ENCODE measurements around the gene SLC35F5. TPM values are rescaled to one million over a fixed set of nuclear protein-coding genes. Genes with fewer than 3 reads are reported as not detected.
A peak's percentile ranks its signal among the peaks of the same experiment; 100 is the strongest.
"Not testable (repeated sequence)": the region's sequence is repeated elsewhere in the genome, so short reads cannot be mapped to it uniquely, and the experiment has no call there.

SLC35F5 gene
- 82.8 and 90.9 TPM in 2 replicates for total RNA-seq (2014; rRNA removed; shearing (Covaris generic))

GRCh38 chr2:113756355-113757137, at the start of gene SLC35F5:
Gene SLC35F5, minus strand, starts transcription at chr2:113756642. Its CDS starts 233 bp downstream, at chr2:113756409.
- DNase-seq (ENCODE audit: low spot score): peak; percentile 86

DNA sequence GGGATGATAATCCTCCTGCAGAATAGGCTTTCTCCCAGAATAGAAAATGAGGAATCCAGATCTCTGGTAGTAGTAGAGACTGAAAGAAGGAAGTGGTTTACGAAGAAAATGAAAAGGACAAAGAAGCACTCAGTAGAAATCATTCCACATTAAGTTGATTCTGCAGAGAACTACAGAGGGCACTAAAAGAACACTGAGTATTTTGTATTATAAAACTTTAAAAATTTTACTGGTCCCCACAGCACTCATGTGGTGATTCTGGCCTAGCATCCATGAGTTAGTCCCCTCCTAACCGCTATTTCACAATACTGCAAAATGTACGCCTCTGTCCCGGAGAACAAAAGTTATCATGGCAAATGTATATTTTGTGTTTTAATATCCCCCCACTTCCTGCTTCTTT, 42.9 kb upstream of the SLC35F5 start:
- DNase-seq (ENCODE audit: low spot score): no peak

DNA sequence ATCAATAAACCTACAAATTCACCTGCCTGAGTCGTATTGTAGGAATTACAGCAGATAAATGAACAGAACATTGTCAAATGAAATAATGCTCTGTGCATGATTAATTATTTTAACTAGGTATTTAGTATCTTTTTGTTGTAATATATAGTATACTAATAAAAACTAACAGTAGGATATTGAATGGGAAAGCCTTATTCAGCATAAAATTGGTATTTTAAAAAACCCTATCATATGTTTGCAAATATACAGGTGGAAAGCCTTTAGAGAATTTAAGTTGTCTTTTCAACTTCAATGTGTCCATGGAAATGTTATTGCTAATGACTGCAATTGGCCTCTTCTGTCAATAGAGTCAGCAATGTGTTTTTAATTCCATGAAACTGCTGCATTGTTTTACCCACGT, 40.8 kb upstream of the SLC35F5 start:
- no peak for DNase-seq (ENCODE audit: low spot score)

GRCh38 chr2:113796592-113797175, 40.2 kb upstream of the SLC35F5 start:
- DNase-seq (ENCODE audit: low spot score): no peak

GRCh38 chr2:113795405-113795920, 39.0 kb upstream of the SLC35F5 start:
- DNase-seq (ENCODE audit: low spot score): no peak

- DNase-seq (ENCODE audit: low spot score): no peak
Measured at GRCh38 chr2:113791697-113792590, 35.5 kb upstream of the SLC35F5 start.

DNA sequence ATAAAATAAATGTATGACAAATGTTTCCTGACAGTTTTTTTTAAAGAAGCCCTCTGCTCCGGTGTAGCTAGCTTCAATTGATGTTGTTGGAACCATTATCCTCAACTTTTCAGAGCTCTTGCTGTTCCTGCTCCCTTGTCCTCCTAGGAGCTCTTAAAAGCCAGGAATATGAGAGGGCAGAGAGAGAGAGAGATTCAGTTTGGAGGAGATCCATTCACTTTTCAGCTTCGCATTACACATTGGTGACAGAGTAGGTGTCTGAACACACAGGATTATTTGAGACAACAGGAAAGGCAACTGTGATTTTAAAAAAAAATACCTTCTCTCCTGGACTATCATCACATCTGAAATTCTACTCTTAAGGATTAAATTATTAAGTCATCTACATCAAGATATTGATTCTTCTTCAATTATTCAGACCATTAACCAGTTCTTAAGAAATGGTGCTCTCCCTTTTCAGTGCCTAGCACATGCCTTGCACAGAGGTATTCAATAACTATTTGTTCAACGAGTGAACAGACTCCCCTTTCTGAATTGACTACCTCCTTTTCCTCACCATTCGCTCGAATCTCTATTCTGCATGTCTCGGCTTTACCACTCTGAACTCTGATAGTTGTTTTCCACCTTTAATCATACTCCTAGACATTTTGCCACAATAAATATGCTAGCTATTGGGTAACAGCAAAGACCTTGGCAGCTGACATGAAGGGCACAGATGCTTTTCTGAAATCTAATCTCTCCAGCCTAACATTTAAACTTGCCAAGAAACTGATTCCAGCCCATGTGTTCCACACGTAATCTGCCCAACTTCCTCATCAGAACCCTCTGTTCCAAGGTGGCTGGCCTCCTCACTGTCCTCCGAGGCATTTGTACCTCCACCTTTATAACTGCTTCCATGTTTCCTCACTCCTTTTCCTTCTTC, 28.6 kb upstream of the SLC35F5 start:
- no peak for DNase-seq (ENCODE audit: low spot score)

GRCh38 chr2:113780472-113780871, 24.0 kb upstream of the SLC35F5 start:
- DNase-seq (ENCODE audit: low spot score): no peak

- DNase-seq (ENCODE audit: low spot score): no peak
Measured at GRCh38 chr2:113777371-113777770, 20.9 kb upstream of the SLC35F5 start.

DNA sequence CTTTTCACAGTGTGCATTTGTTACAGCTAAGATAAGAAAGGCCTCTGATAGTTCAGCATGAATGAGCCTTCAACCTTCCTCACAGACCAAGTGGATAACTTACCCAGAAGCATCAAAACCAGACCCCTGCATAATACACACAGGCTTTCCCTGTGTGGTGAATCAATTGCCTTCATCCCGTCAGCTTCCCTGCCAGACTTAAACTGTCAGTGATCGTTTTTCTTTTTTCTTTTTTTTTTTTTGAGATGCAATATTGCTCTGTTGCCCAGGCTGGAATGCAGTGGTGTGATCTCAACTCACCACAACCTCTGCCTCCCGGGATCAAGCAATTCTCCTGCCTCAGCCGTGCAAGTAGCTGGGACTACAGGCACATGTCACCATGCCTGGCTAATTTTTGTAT, 20.5 kb upstream of the SLC35F5 start:
- no peak for DNase-seq (ENCODE audit: low spot score)

DNA sequence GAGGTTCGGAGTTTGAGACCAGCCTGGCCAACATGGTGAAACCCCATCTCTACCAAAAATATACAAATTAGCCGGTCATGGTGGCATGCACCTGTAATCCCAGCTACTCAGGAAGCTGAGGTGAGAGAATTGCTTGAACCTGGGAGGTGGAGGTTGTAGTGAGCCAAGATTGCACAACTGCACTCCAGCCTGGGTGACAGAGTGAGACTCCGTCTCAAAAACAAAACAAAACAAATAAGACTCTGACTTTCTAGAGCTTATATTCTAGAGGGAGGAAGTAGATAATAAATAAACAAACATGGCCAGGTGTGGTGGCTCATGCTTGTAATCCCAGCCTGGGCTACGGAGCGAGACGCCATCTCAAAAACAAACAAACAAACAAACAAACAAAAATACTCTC, 18.2 kb upstream of the SLC35F5 start:
- not testable (repeated sequence) for DNase-seq (ENCODE audit: low spot score)

DNA sequence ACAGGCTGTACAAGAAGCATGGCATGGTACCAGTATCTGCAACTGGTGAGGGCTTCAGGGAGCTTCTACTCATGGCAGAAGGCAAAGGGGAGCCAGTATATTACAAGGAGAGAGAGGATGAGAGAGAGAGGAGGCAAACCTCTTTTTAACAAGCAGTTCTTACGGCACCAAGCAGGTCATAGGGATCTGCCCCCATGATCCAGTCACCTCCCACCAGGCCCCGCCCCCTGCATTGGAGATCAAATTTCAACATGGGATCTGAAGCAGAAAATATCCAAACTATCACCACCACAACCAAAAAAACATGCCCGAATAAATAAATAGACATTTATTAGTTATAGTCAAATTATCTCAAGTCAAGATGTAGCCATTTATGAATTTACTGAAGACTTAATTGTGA, 14.5 kb upstream of the SLC35F5 start:
- DNase-seq (ENCODE audit: low spot score): no peak

DNA sequence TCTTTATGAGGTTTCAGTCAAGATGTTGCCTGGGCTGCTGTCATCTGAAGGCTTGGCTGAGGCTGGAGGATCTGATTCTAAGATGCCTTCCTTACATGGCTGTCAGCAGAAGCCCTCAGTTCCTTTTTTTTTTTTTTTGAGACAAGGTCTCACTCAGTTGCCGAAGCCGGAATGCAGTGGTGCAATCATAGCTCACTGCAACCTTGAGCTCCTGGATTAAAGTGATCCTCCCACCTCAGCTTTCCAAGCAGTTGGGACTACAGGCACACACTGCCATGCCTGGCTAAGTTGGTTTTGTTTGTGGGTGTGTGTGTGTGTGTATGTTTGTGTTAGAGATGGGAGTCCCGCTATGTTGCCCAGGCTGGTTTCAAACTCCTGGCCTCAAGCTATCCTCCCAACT, 13.1 kb upstream of the SLC35F5 start:
- DNase-seq (ENCODE audit: low spot score): no peak

DNA sequence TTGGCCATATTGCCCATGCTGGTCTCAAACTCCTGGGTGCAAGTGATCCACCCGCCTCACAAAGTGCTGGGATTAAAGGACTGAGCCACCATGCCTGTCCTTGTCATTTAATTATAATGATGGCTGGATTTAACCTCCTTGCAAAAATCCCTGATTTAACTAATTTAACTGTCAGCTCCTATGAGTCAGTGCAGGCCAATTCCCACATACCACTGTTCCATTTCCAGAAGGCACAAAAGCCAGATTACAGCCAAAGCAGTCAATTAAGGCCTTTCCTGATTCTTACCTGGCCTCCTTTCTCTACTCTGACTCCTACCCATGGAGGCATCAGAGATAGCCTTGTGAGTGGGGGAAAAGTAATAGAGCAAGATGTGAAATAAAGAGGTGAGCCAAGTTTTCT, 12.3 kb upstream of the SLC35F5 start:
- no peak for DNase-seq (ENCODE audit: low spot score)

GRCh38 chr2:113767811-113768460, 11.5 kb upstream of the SLC35F5 start:
- DNase-seq (ENCODE audit: low spot score): no peak

- DNase-seq (ENCODE audit: low spot score): no peak
Measured at GRCh38 chr2:113765276-113765675, 8.8 kb upstream of the SLC35F5 start.

- peak; percentile 77 for DNase-seq (ENCODE audit: low spot score)
Measured at GRCh38 chr2:113762377-113763118, 6.1 kb upstream of the SLC35F5 start.

DNA sequence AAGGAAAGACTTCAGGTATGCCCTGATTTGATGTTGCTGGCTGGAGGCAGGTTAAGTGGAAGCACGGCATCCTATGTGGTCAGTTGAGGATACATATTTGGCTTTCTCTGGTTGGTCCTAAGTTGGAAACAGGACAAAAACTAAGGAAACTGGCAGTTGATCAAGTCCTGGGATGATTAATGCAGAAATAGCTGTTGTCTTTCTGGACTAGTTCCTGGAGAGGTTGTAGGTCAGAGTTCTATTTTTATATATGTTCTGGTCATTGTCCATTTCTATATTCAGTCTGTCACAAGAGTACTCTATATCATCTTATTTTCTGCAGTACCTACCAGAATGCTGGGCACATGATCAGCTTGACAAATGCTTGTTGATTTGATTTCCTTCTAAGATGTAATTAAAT, 4.0 kb upstream of the SLC35F5 start:
- DNase-seq (ENCODE audit: low spot score): peak; percentile 36

DNA sequence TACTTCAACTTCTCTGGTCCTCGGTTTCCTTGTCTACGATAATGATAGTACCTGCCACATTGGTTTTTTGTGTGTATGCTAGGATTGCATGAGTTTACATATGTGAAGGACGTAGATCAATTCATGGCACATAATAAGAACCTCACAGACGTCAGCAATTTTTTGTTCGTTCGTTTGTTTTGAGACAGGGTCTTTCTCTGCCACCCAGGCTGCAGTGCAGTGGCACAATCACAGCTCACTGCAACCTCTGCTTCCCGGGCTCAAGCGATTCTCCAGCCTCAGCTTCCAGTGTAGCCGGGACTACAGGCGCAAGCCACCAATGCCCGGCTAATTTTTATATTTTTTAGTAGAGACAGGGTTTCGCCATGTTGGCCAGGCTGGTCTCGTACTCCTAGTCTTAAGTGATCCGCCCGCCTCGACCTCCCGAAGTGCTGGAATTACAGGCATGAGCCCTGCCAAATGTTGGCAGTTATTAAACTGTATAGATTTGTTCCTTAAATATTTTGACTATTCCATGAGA, 756 bp upstream of the SLC35F5 start:
- DNase-seq (ENCODE audit: low spot score): no peak

Data from A172 (cell line).